Right cardiac atrium (tissue), 5 donors: ENCODE results near the gene TBX21. TPM values are rescaled to one million over a fixed set of nuclear protein-coding genes. Genes with fewer than 3 reads are reported as not detected.
A peak's percentile ranks its signal among the peaks of the same experiment; 100 is the strongest.
"Not testable (repeated sequence)": the region's sequence is repeated elsewhere in the genome, so short reads cannot be mapped to it uniquely, and the experiment has no call there.

ENCODE experiments used
- ATAC-seq, 2 donors: fragments of 200-7000 bp; cut with Tn5 transposase; one replicate each; pipeline versions ENCODE4 v1.8.0 to v1.9.1; 2020; ENCODE audit warnings: moderate library complexity in 2 of 2, mild to moderate bottlenecking in 1 of 2
- DNase-seq, 3 donors: peaks; one replicate each; pipeline ENCODE4 v3.0.0-alpha.2; 2020
- H3K27ac ChIP-seq: one replicate; pipeline ENCODE4 v1.5.1; 2013; ENCODE audit warnings: mild to moderate bottlenecking, low read length, control low read depth, moderate library complexity
- H3K27me3 ChIP-seq: one replicate; pipeline ENCODE4 v1.6.1; 2013; ENCODE audit not compliant: control insufficient read depth, insufficient read depth
- H3K4me1 ChIP-seq: one replicate; pipeline ENCODE4 v1.6.1; 2013; ENCODE audit warnings: low read length; ENCODE audit not compliant: control insufficient read depth, insufficient read depth
- H3K4me3 ChIP-seq: one replicate; pipeline ENCODE4 v1.5.1; 2013; ENCODE audit warnings: low read length, control low read depth
- H3K9me3 ChIP-seq: one replicate; pipeline ENCODE4 v1.6.1; 2013; ENCODE audit warnings: low read length; ENCODE audit not compliant: control insufficient read depth
- WGBS: extraction: QIAGEN DNeasy Blood & Tissue Kit; methylation state at CpG from one replicate; pipeline ENCODE4 v1.1.7; 2013; 5-methylcytosine and 5-hydroxymethylcytosine counted together
- intact Hi-C, 4 donors: fragments of 100-400 bp; cut with DNase I; formaldehyde crosslinking; loops; one replicate each; pipeline versions ENCODE4 v1.11.0 to v1.14.0; 2022 to 2023
- polyA plus RNA-seq: library from polyadenylated mRNA; stranded (reverse); fragments of 200-250 nt; gene quantifications from one replicate; pipeline ENCODE4 v1.2.3, GENCODE V29; 2013
- total RNA-seq, 4 donors: library from RNA; stranded (reverse); fragmentation: NEBNext Ultra II Directional; extraction: Animal tissue kit (Norgen Biotek cat#: 25700); gene quantifications; one replicate each; pipeline ENCODE4 v1.2.1, GENCODE V29; 2021
- donor health status: healthy with polysubstance abuse.
- donor health status: DM: no; HTN: yes; CAD: no.
- donor health status: DM: no; HTN: no; CAD: no.
- donor health status: DM: no; HTN: yes; CAD: no; lungs with severe emphysema.
- donor health status: DM: yes; HTN: yes; CAD: no.

The TBX21 gene
- total and polyA plus RNA-seq, 5 donors, result 0.14 to 0.60 (median 0.26) TPM; not detected in 1

GRCh38 chr17:47762728-47763127, 29.7 kb downstream of the TBX21 start:
- H3K27me3 ChIP-seq, result peaks cover 3% of the 10 kb centered on the region
- H3K27ac ChIP-seq, result no peak overlapping the region
- 80% methylated on average over 2 of the region's 2 CpGs for WGBS
- intact Hi-C loops, result no loop called here
- H3K4me1 ChIP-seq, result no peaks in the 10 kb centered on the region
- no peak overlapping the region for H3K4me3 ChIP-seq
- no peak for ATAC-seq
- no peak for DNase-seq
- H3K9me3 ChIP-seq, result no peaks in the 10 kb centered on the region

- WGBS, result 79% methylated on average over 3 of the region's 3 CpGs
- intact Hi-C loops, result no loop called here
- Histone ChIP-seq H3K27me3 (peaks cover 3% of the 10 kb centered on the region), H3K9me3 (no peaks in the 10 kb centered on the region), H3K4me1 (no peaks in the 10 kb centered on the region), H3K4me3 (no peak overlapping the region), H3K27ac (no peak overlapping the region)
- DNase-seq (no peak), ATAC-seq (no peak)
These were observed 31.0 kb downstream of the TBX21 start for GRCh38 chr17:47763913-47764582.

DNA sequence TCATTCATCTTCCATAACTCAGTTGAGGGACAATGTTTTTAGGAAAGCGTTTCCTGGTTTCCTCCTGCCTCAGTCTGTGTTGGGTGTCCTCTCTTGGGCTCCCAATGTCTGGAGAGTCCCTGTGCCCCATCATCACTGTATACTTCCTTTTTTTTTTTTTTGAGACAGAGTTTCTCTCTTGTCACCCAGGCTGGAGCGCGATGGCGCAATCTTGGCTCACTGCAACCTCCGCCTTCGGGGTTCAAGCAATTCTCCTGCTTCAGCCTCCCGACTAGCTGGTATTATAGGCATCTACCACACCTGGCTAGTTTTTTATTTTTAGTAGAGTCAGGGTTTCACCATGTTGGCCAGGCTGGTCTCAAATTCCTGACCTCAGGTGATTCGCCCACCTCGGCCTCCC, 40.6 kb downstream of the TBX21 start:
- ATAC-seq, H3K4me3 ChIP-seq, H3K27me3 ChIP-seq, H3K9me3 ChIP-seq, H3K4me1 ChIP-seq, H3K27ac ChIP-seq, intact Hi-C loops: not testable (repeated sequence)
- DNase-seq, result peak in 1 of 3 donors; percentile 61
- WGBS, result 86% methylated on average over 9 of the region's 9 CpGs

DNA sequence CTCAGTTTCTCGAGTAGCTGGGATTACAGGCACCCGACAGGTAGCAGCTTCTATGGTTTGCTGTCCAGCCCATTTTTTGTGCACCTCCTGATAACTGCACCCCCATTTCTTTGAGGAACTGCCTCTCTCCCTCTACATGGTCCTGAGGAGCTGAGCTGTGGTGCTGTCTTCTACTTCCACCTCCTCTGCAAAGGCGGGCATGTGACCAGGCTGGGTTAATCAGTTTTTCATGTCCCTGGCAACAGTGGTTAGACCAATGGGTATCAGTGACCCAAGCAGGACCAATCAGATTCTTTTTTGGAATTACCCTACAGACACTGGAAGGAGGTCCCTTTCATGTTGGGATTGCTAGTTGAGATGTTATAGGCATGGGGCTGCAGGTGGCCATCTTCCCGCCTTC, 41.3 kb downstream of the TBX21 start:
- H3K27ac ChIP-seq, result no peak overlapping the region
- no peaks in the 10 kb centered on the region for H3K27me3 ChIP-seq

GRCh38 chr17:47774987-47775580, 42.0 kb downstream of the TBX21 start:
- H3K27ac ChIP-seq, result no peak overlapping the region
- intact Hi-C loops, result no loop called here
- no peaks in the 10 kb centered on the region for H3K9me3 ChIP-seq
- H3K27me3 ChIP-seq, result no peaks in the 10 kb centered on the region
- WGBS, result 63% methylated on average over 1 of the region's 1 CpG
- no peak overlapping the region for H3K4me3 ChIP-seq
- H3K4me1 ChIP-seq, result no peaks in the 10 kb centered on the region
- ATAC-seq, result no peak
- no peak for DNase-seq

More for the DNA sequence above, 41.3 kb downstream of the TBX21 start:
- 72% methylated on average over 4 of the region's 4 CpGs for WGBS
- no peaks in the 10 kb centered on the region for H3K4me1 ChIP-seq
- H3K4me3 ChIP-seq, result no peak overlapping the region
- ATAC-seq (no peak), DNase-seq (no peak)
- intact Hi-C loops, result no loop called here
- no peaks in the 10 kb centered on the region for H3K9me3 ChIP-seq

DNA sequence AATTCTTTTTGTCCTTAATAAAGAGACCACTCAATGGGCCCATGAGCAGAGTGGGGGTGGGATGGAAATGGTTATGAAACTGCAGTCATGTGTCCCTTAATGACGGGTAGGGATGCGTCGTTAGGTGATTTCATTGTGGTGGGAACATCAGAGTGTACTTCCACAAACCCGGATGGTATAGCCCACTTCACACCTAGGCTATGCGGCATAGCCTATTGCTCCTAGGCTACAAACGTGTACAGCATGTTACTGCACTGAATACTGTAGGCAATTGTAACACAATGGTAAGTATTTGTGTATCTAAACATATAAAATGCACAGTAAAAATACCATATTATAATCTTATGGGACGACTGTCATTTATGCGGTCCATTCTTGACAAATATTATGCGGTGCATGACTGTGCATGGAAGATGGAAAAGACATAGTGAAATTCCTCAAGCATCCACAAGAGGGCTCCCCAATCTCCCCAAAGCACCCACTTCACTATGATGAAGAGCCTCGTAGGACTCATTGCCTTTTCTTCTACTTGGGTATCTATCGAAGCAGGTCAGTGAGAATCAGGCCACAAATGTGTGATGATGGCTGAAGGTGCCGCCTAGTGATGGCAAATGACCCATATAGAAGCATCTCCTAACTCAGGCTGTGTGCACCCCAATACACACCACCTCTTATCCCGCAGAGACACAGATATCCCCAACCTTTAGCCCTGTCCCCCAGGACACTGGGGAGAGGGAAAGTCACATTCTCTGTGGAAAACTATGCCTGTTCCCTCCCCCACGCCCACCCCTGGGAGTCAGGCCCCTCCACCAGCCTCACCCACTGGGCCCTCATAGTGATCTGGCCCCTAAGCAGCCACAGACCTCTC, 43.5 kb downstream of the TBX21 start:
- Histone ChIP-seq H3K9me3 (no peaks in the 10 kb centered on the region), H3K4me3 (no peak overlapping the region), H3K27ac (no peak overlapping the region), H3K27me3 (no peaks in the 10 kb centered on the region), H3K4me1 (no peaks in the 10 kb centered on the region)
- 37% methylated on average over 14 of the region's 14 CpGs for WGBS
- ATAC-seq (peak in 1 of 2 donors; percentile 61), DNase-seq (no peak)
- intact Hi-C loops, result no loop called here

DNA sequence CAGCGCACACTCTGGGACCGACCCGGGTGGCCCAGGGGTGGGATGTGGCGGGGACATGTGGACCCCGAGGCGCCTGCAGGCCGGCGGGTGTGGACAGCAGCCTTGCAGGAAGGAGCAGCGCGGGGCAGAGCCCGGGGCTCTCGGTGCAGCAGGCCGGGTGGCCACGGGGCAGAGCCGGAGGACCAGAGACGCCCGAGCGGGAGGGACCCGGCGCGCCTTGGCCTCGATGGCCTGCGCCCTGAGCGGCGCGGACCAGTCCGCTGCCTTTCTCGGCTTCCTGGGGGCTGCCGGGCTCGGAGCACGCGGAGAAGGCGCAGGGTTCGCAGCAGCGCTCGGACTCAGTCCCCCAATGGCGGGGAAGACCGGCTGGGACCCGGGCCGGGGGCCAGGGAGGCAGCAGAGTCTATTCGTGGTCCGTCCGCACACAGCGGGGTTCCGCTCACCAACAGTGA, 45.2 kb downstream of the TBX21 start:
- Histone ChIP-seq H3K27me3 (no peaks in the 10 kb centered on the region), H3K27ac (no peak overlapping the region), H3K9me3 (no peaks in the 10 kb centered on the region), H3K4me1 (no peaks in the 10 kb centered on the region), H3K4me3 (no peak overlapping the region)
- no peak for ATAC-seq
- no peak for DNase-seq
- intact Hi-C loops, result no loop called here
- WGBS, result 15% methylated on average over 45 of the region's 45 CpGs

DNA sequence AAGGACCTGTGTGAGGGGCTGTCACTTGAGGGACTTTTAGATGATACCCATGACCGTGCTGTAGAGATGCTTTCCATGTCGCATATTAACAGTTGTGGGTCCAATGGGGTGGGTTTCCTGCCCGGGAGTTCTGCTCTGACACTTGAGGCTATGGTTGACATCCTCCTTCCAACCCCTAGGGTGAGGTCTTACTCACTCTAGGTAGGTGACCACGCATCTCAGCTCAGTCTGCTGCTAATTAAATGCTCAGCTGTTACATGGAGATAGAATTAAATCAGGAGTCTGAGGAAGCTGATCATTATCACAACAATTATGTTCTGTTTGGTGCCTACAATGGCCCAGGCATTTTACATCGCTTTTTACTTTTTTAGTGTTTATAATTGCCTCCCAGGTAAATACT, 48.4 kb downstream of the TBX21 start:
- intact Hi-C loops, result no loop called here

DNA sequence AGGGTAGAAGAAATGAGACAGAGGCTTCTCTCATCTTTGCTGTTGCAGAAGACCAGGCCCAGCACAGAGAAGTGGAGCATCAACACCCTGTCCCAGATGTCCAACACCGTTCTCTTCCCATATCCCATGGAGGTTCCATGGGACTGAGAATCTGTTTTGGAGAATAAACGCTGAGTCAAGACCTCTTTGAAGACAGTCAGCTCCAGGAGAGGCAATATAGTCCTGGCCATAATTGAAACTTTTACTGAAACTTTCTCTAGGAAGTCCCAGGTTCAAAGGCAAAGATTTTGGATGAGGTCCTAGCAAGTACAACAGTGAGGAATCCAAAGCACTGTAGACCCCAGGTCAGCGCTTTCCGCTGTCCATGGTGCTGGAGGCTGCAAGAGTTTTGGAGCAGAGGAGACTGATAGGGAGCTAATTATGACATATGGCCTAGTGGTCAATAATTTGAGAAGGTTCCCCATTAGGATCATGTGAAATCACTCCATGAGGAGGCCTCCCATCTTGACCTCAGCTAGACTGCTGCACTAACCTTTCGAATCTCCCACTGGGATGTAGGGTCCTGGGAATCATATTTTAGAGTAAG, 52.6 kb downstream of the TBX21 start:
- WGBS, result 38% methylated on average over 5 of the region's 5 CpGs

More for the DNA sequence above, 48.4 kb downstream of the TBX21 start:
- ATAC-seq, result no peak
- H3K4me3 ChIP-seq, result no peak overlapping the region
- no peak for DNase-seq
- H3K9me3 ChIP-seq, result no peaks in the 10 kb centered on the region
- 65% methylated on average over 5 of the region's 5 CpGs for WGBS
- no peaks in the 10 kb centered on the region for H3K27me3 ChIP-seq
- H3K4me1 ChIP-seq, result no peaks in the 10 kb centered on the region
- H3K27ac ChIP-seq, result no peak overlapping the region

DNA sequence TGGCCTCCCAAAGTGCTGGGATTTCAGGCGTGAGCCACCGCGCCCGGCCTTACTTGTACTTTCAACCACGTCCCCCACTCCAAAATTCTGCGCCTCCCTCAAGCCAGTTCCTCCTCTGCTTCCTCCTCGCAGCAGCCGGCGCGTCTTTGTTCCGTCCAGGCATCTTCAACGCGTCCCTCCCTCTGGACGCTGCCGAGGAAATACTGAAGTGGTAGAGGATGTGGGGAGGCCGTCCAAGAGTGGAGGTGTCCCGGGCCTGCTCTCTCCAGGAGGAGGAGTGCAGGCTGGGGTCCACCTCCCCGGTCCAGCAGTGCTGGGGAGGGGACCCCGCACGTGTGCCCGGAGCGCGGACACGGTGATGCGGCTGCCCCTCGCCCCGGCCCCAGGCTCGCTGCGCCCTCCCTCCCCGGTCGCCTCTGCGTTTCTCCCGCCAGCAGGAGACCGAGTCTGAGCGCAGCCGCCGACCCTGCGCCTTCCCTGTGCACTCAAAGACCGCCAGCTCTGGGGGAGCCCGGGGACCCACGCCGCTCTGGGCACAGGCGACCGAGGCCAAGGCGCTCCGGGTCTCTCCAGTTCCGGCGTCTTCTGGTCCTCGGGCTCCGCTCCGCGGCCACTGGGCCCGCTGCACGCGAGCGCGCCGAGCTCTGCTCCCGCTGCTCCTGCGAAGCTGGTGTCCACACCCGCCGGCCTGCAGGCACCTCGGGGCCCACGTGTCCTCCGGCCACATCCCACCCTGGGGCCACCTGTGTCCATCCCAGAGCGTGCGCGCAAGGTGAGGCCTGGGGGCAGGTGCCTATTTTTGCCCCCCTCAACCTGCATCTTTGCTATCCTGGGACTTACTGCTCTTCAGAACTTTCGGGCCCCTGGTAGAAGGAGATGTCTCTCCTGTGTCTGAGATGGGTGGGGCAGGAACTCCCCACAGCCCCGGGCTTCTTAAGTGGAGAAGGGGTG, 56.9 kb downstream of the TBX21 start:
- Histone ChIP-seq H3K9me3 (no peaks in the 10 kb centered on the region), H3K27me3 (no peaks in the 10 kb centered on the region), H3K4me3 (peak overlapping the region; percentile 34), H3K4me1 (no peaks in the 10 kb centered on the region), H3K27ac (no peak overlapping the region)
- peak; percentile 60 to 82 (median 75) for DNase-seq
- ATAC-seq, result peak; percentile 92 to 97
- WGBS, result 2% methylated on average over 70 of the region's 70 CpGs
- intact Hi-C loops, result loop anchor here in 2 of 4 donors (10.0 kb wide), 2 partner anchors 85 to 125 kb away; no protein-coding TSS in a partner anchor

More for the DNA sequence above, 52.6 kb downstream of the TBX21 start:
- Histone ChIP-seq H3K9me3 (no peaks in the 10 kb centered on the region), H3K4me3 (no peak overlapping the region), H3K27ac (no peak overlapping the region), H3K4me1 (no peaks in the 10 kb centered on the region), H3K27me3 (no peaks in the 10 kb centered on the region)
- ATAC-seq, result no peak
- DNase-seq, result no peak
- intact Hi-C loops, result no loop called here
